ENCODE measurements around the gene KLC4.

KLC4 gene

DNA sequence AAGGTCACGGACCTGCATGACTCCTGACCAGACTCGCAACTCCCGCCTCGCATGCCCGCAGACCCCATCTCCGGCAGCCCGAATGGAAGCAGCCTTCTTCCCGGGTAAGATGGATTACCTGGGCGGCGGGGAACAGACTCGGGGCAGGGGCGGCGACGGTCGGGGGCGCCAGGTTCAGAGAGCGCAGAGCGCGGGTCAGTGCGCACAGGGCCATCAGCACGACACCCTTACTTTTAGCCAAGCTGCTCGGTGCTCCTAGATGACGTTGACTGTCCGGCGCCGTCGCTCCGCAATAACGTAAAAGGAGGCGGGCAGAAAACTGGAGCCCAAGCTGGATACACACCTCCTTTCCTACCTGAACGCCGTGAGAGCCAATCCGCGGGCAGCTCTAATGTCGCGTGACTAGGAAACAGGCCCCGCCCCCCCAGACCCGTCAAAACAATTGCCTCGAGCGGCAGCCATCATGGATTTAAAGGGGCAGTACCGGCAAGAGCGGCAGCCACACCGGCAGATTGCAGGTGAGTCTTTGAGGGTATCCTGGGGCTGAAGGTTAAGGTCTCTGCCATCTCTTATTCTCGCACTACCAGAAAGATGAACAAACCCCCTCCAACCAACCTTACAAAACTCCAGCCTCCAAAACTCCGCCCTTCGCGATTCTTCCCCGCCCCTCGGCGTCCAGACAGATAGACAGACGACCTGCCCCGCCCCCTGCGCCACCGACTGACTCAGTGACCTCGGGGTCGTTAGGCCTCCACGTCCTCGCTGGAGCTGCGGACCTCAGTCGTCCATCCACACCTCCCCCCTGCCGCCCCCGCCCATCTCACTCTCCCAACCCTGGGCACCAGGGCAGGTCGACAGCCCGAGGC, at the start of gene KLC4, which contains the start of gene MRPL2:
Gene KLC4, plus strand, starts transcription at position 464 of the 866 bp plus-strand sequence. CDS start 1,705 bp downstream, outside the sequence.
Gene MRPL2, minus strand, starts transcription at position 267 of the 866 bp plus-strand sequence. Its CDS starts 53 bp downstream, at position 214.
- H3K27ac ChIP-seq: peak within 1 kb of the TSS; percentile 76 to 98 (median 93)
- H3K4me3 ChIP-seq: peak within 1 kb of the TSS; percentile 85 to 93 (median 88)

- Histone ChIP-seq H3K4me3 (no peak overlapping the region), H3K27ac (no peak overlapping the region)
Measured at GRCh38 chr6:43011207-43011606, 48.2 kb upstream of the KLC4 start.

DNA sequence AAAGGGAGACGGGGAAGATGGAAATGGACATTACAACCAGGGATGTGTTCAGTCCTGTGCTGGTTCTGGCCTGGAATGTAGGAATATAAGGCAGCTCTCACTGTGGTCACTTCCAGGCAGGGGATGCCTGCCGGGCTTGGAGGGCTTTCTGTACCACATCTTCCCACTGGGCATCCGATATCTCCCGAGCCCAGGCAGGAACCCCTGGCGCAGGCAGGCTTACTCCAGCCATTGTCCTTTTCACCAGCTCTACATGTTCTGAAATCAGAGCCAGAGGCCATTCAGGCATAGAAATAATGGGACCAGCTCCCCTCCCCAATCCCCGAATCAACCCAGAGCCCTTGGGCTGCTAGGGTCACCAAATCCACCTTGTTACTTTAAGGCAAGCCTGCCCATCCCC, 47.1 kb upstream of the KLC4 start:
- Histone ChIP-seq H3K4me3 (peak overlapping the region in 3 of 7 experiments; percentile 60 to 78 (median 77)), H3K27ac (peak overlapping the region in 8 of 21 experiments; percentile 80 to 90 (median 85))

GRCh38 chr6:43013097-43013842, 46.2 kb upstream of the KLC4 start:
- H3K27ac ChIP-seq: peak overlapping the region in 20 of 21 experiments; percentile 61 to 92 (median 82)

GRCh38 chr6:43013843-43014433, 45.5 kb upstream of the KLC4 start, which contains the start of the genes KLHDC3 and MEA1:
KLHDC3 (plus strand) TSS chr6:43014249; CDS start chr6:43017193, 2,944 bp downstream.
MEA1 (minus strand) TSS chr6:43013946; CDS start chr6:43013813, 133 bp downstream.
- peak within 1 kb of the TSS in 20 of 21 experiments; percentile 63 to 92 (median 83) for H3K27ac ChIP-seq
- H3K4me3 ChIP-seq: peak within 1 kb of the TSS; percentile 50 to 78 (median 73)

More at GRCh38 chr6:43013097-43013842, 46.2 kb upstream of the KLC4 start:
- H3K4me3 ChIP-seq: peak overlapping the region; percentile 50 to 78 (median 73)

DNA sequence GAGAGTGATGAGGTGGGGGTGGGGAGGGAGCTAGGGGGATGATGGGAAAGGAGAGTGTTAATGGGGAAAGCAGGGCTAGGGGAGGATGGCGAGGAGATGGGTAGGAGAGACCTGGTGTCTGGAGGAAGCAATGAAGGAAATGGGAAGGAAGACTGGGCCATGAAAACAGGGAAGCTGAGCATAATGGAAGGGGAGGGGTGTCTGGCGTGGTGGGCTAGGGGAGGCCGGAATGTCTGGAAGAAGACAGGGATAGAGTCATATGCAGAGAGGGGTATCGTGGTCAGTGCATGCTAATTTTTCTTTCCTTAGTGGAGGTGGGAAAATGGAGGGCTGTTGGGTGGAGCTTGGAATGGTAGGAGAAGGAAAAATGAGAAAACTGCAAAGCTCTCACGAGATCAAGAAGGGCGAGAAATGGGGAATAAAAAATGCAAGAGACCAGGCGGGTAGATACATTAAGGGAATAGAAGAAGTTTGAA, 45.0 kb upstream of the KLC4 start:
- Histone ChIP-seq H3K27ac (peak overlapping the region in 20 of 21 experiments; percentile 60 to 92 (median 80)), H3K4me3 (peak overlapping the region; percentile 50 to 78 (median 73))

GRCh38 chr6:43016176-43016942, 43.1 kb upstream of the KLC4 start:
- no peak overlapping the region for H3K4me3 ChIP-seq
- peak overlapping the region in 10 of 21 experiments; percentile 2 to 79 (median 42) for H3K27ac ChIP-seq

- Histone ChIP-seq H3K27ac (peak overlapping the region in 9 of 21 experiments; percentile 2 to 79 (median 38)), H3K4me3 (no peak overlapping the region)
Measured at GRCh38 chr6:43016943-43017334, 42.5 kb upstream of the KLC4 start.

GRCh38 chr6:43019152-43019551, 40.3 kb upstream of the KLC4 start:
- Histone ChIP-seq H3K4me3 (no peak overlapping the region), H3K27ac (no peak overlapping the region)

DNA sequence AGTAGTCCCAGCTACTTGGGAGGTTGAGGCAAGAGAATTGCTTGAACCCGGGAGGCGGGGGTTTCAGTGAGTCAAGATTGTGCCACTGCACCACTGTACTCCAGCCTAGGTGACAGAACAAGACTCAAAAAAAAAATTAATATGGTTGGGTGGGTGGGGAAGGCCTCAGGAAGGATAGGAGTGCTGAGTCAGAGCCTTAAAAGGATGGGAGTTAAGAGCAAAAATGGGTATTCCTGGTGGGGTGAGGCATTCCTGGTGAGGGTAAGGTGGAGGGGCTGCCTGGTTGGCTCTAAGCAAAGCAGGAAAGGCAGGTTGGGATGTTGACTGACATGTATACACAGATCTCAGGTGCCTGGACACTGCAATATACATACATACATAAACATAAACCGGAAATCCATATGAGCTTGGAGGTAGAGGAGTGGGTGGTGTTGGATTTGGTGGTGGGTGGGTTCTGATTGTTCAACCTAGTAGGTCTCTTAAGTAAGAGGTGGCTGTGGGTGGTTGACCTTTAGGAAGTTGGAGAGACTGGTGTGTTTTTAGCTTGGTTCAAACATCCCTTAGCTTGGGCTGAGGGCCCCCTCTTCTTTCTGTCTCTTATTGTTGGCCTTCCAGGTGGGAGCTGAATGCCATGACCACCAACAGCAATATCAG, 39.3 kb upstream of the KLC4 start:
- Histone ChIP-seq H3K4me3 (no peak overlapping the region), H3K27ac (peak overlapping the region in 7 of 21 experiments; percentile 83 to 95 (median 90))

DNA sequence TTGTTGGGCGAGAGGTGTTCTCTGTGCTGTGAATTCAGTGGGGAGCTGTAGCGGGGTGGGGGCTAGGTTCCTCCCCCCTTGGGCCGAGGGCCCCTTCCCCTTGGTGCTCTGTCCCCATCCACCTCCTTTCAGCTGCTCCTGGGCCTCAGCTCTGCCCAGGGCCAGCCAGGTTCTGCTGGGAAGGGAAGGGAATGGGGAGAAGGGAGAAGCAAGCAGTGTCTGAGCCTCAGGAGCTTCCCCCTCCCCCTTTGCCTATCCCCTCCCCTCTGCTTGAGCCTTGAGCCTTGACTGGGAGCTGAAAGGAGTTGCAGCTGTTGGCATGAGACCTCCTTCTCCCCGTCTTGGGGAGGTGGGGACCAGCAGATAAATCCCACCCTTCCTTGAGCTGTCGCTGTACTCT, 38.6 kb upstream of the KLC4 start:
- H3K4me3 ChIP-seq: peak overlapping the region; percentile 72 to 99 (median 90)
- peak overlapping the region in 20 of 21 experiments; percentile 67 to 95 (median 90) for H3K27ac ChIP-seq

DNA sequence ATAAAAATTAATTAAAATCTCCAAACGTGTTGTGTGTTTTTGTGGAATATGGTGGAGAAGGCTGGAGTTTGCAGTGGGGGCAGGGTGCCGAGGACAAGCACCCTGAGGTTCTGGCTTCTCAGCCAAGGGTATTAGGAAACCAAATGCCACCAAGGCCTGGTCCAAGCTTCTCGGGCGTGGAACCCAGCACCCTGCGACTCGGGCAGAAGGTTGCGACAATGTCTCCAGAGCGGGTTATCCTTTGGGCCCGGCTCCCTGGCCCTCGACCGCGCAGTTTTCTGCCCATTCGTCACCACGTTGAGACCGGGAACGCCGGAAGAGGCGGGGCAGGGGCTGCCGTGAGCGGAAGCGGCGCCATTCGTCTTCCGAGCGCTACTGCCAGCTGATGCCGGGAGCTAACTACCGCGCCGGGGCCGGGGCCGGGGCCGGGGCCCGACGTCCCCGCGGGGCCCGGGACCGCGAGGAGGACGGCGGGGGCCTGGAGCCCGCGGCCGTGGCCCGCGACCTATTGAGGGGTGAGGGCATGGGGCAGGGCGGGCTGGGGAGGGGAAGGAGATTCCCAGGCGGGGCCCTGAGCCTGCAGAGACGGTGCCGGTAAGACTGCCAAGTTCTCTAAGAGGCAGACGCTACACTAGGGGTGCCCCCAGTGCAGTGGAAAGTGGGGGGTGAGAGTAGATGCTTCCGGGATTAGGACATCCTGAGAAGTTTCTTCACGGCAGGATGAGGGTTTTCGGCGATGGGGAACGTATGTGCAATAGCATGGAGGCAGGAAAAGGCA, 38.0 kb upstream of the KLC4 start, which contains the start of gene RRP36:
Gene RRP36, plus strand, starts transcription at position 354 of the 778 bp plus-strand sequence. Its CDS starts 32 bp downstream, at position 386.
- Histone ChIP-seq H3K27ac (peak within 1 kb of the TSS; percentile 67 to 95 (median 90)), H3K4me3 (peak within 1 kb of the TSS; percentile 72 to 99 (median 90))

DNA sequence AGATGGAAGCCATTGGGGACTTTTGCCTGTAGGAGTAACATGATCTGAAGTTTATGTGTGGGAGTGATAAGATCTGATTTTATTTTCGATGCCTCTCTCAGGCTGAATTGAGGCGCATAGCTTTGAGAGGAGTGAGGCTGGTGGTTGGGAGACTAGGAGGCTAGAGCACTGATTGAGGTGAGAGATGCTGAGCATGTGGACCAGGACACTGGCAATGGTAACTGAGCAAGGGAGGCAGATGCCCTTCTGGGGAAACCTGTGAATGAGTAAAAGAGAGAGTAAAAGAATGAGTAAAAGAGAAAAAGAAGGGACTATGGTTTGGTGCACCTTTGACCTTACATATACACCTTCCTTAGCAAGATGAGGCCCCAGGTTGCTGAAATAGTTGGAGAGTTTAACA, 35.0 kb upstream of the KLC4 start:
- Histone ChIP-seq H3K4me3 (no peak overlapping the region), H3K27ac (no peak overlapping the region)

GRCh38 chr6:43026365-43026764, 33.1 kb upstream of the KLC4 start:
- Histone ChIP-seq H3K4me3 (no peak overlapping the region), H3K27ac (no peak overlapping the region)

GRCh38 chr6:43029120-43029519, 30.3 kb upstream of the KLC4 start:
- Histone ChIP-seq H3K27ac (no peak overlapping the region), H3K4me3 (no peak overlapping the region)

DNA sequence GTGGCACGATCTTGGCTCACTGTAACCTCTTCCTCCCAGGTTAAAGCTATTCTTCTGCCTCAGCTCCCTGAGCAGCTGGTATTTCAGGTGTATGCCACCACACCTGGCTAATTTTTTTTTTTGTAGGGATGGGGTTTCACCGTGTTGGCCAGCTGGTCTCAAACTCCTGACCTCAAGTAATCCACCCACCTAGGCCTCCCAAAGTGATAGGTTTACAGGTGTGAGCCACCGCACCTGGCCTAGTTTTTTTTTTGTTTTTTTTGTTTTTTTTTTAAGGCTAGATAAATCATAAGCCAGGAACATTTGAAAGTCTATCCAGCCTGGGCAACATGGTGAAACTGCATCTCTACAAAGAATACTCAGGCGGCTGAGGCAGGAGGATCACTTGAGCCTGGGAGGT, 27.1 kb upstream of the KLC4 start:
- Histone ChIP-seq H3K27ac (no peak overlapping the region), H3K4me3 (no peak overlapping the region)

DNA sequence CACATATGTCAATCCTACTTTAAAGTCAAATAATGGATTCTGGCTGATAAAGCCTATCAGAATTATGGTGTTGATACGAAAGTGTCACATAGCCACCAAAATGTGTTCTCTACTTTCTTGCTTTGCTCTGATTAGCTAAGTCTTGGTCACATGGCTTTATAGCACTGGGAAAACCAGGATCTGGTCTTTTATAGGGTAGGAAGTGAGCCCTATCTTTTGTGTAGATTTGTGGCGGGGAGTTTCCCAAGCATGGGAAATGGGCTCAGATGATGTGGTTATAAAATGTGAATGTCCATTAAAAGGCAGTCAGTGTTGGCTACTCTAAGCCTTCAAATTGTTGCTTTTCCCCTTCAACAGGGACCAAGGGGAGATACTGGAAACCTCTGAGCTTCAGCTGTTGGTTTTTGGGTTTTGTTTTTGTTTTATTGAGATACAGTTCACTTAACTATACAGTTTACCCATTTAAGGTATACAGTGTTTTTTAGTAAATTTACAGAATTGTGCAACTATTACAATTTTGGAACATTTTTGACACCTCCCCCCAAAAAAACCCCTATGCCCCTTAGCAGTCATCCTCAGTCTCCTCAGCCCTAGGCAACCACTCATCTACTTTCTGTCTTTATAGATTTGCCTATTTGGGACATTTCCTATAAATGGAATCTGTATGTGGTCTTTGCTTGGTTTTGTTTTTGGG, 25.8 kb upstream of the KLC4 start:
- H3K4me3 ChIP-seq: no peak overlapping the region
- no peak overlapping the region for H3K27ac ChIP-seq
